Esophagus squamous epithelium (tissue), 5 donors: Measurements from ENCODE around the gene RGS3. TPM values are rescaled to one million over a fixed set of nuclear protein-coding genes. Genes with fewer than 3 reads are reported as not detected.

Experiments
- DNase-seq: peaks from one replicate; lab custom pipeline; 2025; lab: John Stamatoyannopoulos, UW
- H3K27ac ChIP-seq, 4 donors: fragments of 200-600 bp; sonication (generic); one replicate each; pipeline ENCODE4 v1.5.1; 2016 to 2019; ENCODE audit warnings: mild to moderate bottlenecking in 1 of 4
- H3K27me3 ChIP-seq, 4 donors: fragments of 200-600 bp; sonication (generic); 1 replicate in 3 of 4; 2 replicates in 1 of 4; pipeline versions ENCODE4 v1.5.1 to v1.6.0; 2017 to 2021; ENCODE audit warnings: antibody characterized with exemption in 1 of 4
- H3K36me3 ChIP-seq, 3 donors: fragments of 200-600 bp; sonication (generic); one replicate each; pipeline ENCODE4 v1.5.1; 2016 to 2019
- H3K4me1 ChIP-seq, 3 donors: fragments of 200-600 bp; sonication (generic); one replicate each; pipeline ENCODE4 v1.5.1; 2017 to 2019
- H3K4me3 ChIP-seq, 4 donors: fragments of 200-600 bp; sonication (generic); 1 replicate in 3 of 4; 2 replicates in 1 of 4; pipeline ENCODE4 v1.5.1; 2016 to 2019; ENCODE audit warnings: mild to moderate bottlenecking in 2 of 4, moderate library complexity in 1 of 4
- H3K9me3 ChIP-seq, 3 donors: fragments of 200-600 bp; sonication (generic); one replicate each; pipeline ENCODE4 v1.5.1; 2016 to 2019
- POLR2A ChIP-seq, 4 donors: fragments of 450-650 bp; IDR thresholded peaks; one replicate each; pipeline ENCODE4 v1.6.1; 2017; ENCODE audit warnings: antibody characterized with exemption in 4 of 4, mild to moderate bottlenecking in 4 of 4, moderate library complexity in 3 of 4
- WGBS, 2 donors: methylation state at CpG; one replicate each; pipeline ENCODE4 v1.1.5; 2018; 5-methylcytosine and 5-hydroxymethylcytosine counted together
- intact Hi-C: fragments of 100-400 bp; cut with DNase I; formaldehyde crosslinking; loops from one replicate; pipeline ENCODE4 v1.15.0; 2022
- total RNA-seq, 4 donors: library from RNA; depleted of rRNA; stranded (reverse); fragments of >200 nt; gene quantifications; one replicate each; pipeline ENCODE4 v1.1.0, GENCODE V29; 2016
- TF ChIP-seq, protein P1 (sequence below), 6 experiments: fragments of 450-650 bp in 4 of 6; fragments of 200-600 bp in 2 of 6; sonication (generic) in 2 of 6; IDR thresholded peaks; one replicate each; pipeline ENCODE4 v1.5.1; 2016 to 2019; ENCODE audit warnings: antibody characterized with exemption in 6 of 6, mild to moderate bottlenecking in 4 of 6, moderate library complexity in 4 of 6
- donor health status: DM: yes; HTN: yes; CAD: no.

Gene RGS3
- total RNA-seq, 4 donors from 2014 or later, result 9.7 to 16.3 (median 12.7) TPM

DNA sequence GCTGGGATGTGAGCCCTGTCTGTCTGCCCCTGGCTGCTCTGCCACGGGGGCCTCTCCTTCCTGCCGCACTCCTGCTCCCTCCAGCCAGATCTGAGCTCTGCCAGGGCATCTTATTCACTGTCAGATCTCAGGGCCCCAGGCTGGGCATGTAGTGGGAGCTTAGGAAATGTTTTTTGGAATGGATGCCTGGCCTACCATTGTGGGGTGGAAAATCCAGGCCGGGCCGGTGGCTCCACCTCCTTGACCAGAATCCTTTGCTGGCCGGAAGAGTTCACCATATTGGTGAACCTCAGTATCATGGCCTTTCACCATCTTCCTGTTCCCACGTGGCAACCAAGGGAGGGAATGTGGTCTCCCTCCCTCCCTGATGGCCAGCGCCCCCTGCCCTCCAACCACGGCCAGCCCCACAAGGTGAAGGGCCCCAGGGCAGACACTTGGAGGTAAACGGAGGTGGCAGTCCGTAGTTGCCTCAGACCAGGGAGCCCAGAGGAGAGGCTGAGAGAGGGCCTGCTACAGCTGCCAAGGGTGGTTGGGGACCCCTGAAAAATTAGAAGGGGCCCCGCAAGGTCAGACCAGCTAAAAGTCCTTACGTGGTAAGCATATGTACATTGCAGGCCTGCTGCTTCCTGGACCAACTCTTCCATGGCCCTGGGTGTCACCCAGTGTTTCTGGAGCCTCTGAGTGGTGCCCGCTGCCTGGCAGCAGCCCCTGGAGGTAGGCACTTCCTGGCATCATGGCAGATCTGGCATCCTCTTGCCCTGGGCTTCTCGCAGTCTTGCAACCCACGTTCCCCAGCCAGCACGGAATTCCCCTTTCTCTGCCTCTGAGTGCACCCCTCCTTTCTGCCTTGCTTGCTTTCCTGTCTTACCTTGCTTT, 153.3 kb downstream of the RGS3 start:
- TF ChIP-seq, protein P1, sequence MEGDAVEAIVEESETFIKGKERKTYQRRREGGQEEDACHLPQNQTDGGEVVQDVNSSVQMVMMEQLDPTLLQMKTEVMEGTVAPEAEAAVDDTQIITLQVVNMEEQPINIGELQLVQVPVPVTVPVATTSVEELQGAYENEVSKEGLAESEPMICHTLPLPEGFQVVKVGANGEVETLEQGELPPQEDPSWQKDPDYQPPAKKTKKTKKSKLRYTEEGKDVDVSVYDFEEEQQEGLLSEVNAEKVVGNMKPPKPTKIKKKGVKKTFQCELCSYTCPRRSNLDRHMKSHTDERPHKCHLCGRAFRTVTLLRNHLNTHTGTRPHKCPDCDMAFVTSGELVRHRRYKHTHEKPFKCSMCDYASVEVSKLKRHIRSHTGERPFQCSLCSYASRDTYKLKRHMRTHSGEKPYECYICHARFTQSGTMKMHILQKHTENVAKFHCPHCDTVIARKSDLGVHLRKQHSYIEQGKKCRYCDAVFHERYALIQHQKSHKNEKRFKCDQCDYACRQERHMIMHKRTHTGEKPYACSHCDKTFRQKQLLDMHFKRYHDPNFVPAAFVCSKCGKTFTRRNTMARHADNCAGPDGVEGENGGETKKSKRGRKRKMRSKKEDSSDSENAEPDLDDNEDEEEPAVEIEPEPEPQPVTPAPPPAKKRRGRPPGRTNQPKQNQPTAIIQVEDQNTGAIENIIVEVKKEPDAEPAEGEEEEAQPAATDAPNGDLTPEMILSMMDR (IDR thresholded peaks at IDR 0.05), result no peak
- no peak for TF ChIP-seq POLR2A (IDR thresholded peaks at IDR 0.05)
- H3K9me3 ChIP-seq, result no peaks in the 10 kb centered on the region
- peaks cover 0 to 6% (median 0%) of the 10 kb centered on the region in 4 donors for H3K27me3 ChIP-seq
- H3K4me3 ChIP-seq, result no peak overlapping the region
- H3K27ac ChIP-seq, result peak overlapping the region in 3 of 4 donors; percentile 37 to 62 (median 39)
- no peaks in the 10 kb centered on the region for H3K36me3 ChIP-seq
- H3K4me1 ChIP-seq, result peaks cover 4 to 58% (median 31%) of the 10 kb centered on the region in 3 donors
- intact Hi-C loops, result no loop called here
- DNase-seq, result no peak
- WGBS, 2 donors, result 35 to 64% methylated on average over 4 to 8 of the region's 16 CpGs

DNA sequence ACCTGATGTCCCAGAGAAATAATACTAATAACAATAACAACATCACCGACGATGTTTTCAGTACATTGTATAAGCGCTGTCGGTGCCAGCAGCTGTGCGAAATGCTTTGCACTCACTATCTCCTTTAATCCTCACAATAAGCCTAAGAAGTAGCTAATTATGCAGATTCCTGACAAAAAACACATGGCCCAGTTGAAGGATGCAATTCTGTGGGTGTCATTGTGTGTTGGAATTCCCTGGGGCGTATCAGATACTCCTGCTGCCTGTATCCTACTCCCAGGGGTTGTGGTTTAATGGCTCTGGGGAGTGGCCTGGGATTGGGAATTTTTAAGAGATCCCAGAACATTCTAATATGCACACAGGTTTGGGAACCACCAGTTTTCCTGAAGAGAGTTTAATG, 154.0 kb downstream of the RGS3 start:
- Histone ChIP-seq H3K27ac (no peak overlapping the region), H3K4me1 (peaks cover 4 to 59% (median 31%) of the 10 kb centered on the region in 3 donors), H3K9me3 (no peaks in the 10 kb centered on the region), H3K4me3 (no peak overlapping the region), H3K27me3 (peaks cover 0 to 6% (median 0%) of the 10 kb centered on the region in 4 donors), H3K36me3 (no peaks in the 10 kb centered on the region)
- TF ChIP-seq, protein P1 (IDR thresholded peaks at IDR 0.05), result no peak
- no peak for TF ChIP-seq POLR2A (IDR thresholded peaks at IDR 0.05)
- intact Hi-C loops, result no loop called here
- WGBS, 2 donors, result 59 to 70% methylated on average over 5 to 6 of the region's 6 CpGs
- no peak for DNase-seq

DNA sequence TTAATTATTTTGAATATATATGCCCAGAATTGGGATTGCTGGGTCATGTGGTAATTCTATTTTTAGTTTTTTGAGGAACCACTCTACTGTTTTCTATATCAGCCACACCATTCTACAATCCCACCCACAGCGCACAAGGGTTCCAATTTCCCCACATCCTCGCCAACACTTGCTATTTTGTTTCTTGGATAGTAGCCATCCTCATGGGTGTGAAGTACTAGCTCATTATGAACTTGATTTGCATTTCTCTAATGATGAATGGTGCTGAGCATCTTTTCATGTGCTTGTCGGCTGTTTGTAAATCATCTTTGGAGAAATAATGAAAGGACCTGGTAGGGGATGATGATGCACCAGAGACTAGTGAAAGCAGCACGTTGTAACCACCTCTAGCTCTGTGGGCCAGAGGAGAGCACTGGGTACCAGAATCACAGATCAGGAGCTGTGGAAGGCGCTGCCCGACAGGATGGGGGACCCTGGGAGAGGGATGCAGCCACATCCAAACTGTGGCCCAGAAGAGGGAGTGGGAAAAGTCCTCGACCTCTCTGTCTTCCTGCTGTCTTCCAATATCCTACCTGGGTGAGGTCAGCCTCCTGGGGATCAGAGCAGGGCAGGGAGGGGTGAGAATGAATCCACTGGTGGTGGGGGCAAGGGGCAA, 155.4 kb downstream of the RGS3 start:
- Histone ChIP-seq H3K36me3 (no peaks in the 10 kb centered on the region), H3K4me1 (peaks cover 4 to 64% (median 31%) of the 10 kb centered on the region in 3 donors), H3K27ac (peak overlapping the region in 1 of 4 donors; percentile 39), H3K9me3 (no peaks in the 10 kb centered on the region), H3K27me3 (peaks cover 0 to 10% (median 0%) of the 10 kb centered on the region in 4 donors), H3K4me3 (no peak overlapping the region)
- intact Hi-C loops, result no loop called here
- 64 to 84% methylated on average over 7 of the region's 7 CpGs for WGBS, 2 donors
- no peak for DNase-seq
- no peak for TF ChIP-seq POLR2A (IDR thresholded peaks at IDR 0.05)
- TF ChIP-seq, protein P1 (IDR thresholded peaks at IDR 0.05), result no peak

DNA sequence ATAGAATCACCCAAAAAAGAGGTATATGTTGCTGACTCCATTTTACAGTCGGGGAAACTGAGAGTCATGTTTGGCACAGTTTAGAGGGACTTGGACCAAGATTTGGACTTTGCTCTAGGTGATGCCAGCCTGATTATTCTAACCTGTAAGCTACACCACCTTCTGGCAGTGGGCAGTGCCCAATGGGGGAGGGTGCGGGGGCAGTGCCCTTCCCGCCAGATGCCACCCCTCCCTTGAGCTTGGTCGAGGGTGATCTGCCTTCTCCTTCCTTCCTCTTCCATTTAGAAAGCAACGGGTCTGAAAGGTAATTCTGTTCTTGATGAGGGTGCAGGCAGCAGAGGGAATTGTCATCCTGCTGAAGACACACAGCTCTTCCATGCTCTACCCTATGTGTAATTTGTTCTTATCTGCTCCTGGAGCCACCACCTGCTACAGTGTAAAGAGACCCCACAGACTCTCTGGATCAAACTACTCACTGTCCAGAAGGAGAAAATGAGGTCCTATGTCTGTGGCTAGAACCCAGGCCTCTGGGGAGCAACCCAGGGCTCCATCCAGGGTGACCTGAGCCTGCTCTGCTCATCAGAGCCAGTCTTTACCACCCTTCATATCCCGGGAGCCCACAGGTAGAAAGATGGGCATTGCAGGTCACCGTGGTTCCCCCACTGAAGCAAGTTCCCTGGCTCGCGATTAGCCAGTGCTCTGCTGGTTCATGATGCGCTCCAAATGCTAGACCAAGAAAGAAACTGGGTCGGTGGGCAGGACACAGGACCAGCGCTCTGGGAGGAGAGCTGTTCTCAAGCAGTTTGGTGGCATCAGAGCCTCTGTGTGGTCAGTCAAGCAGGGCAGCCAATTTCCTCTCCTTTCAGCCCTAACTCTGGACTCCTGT, 156.2 kb downstream of the RGS3 start:
- Histone ChIP-seq H3K4me1 (peaks cover 4 to 57% (median 27%) of the 10 kb centered on the region in 3 donors), H3K4me3 (no peak overlapping the region), H3K27me3 (peaks cover 0 to 10% (median 0%) of the 10 kb centered on the region in 4 donors), H3K36me3 (no peaks in the 10 kb centered on the region), H3K9me3 (no peaks in the 10 kb centered on the region), H3K27ac (peak overlapping the region in 3 of 4 donors; percentile 42 to 90 (median 75))
- 57 to 63% methylated on average over 5 to 11 of the region's 12 CpGs for WGBS, 2 donors
- no peak for DNase-seq
- TF ChIP-seq, protein P1 (IDR thresholded peaks at IDR 0.05), result no peak
- TF ChIP-seq POLR2A (IDR thresholded peaks at IDR 0.05), result no peak
- intact Hi-C loops, result no loop called here
